Measurements from ENCODE around the gene CLDN11.

The CLDN11 gene

DNA sequence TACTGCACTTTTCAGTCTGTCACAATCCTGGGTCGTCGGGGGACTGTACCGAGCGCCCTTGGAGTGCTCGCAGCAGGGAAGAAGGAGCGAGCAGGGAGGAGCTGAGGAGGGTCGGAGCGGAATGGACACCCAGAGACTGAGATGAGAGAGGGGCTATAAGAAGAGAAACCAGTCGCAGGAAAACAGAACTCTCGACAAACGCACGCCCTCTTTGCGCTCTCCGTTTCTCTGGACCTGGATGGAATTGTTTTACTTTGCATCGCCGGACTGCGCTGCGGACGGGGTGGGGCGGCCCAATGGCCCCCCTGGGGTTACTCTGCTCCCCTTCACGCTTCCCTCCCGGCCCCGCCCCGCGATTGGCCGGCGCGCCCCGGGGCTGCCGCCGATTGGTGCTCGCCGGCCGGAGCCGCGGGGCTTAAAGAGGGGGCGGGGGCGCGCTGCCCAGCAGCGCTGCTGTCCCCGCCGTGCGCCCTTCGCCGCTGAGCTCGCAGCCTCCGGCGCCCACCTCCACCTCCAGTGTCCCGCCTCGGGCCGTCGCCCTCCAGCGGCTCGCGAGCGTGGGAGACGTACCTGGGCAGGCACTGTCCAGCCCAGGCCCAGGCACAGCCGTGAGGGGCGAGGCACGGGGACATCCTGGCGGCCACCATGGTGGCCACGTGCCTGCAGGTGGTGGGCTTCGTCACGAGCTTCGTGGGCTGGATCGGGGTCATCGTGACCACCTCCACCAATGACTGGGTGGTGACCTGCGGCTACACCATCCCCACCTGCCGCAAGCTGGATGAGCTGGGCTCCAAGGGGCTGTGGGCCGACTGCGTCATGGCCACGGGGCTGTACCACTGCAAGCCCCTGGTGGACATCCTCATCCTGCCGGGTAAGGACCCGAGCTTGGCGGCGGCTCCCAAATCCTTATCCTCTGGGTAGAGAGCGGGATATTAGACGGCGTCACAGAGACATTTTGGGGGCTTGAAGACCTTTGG is at the start of gene CLDN11:
Gene CLDN11, plus strand, starts transcription at position 447 of the 977 bp plus-strand sequence. Its CDS starts 199 bp downstream, at position 646.
- DNase-seq (ENCODE audit: low spot score): peak; percentile 84

DNA sequence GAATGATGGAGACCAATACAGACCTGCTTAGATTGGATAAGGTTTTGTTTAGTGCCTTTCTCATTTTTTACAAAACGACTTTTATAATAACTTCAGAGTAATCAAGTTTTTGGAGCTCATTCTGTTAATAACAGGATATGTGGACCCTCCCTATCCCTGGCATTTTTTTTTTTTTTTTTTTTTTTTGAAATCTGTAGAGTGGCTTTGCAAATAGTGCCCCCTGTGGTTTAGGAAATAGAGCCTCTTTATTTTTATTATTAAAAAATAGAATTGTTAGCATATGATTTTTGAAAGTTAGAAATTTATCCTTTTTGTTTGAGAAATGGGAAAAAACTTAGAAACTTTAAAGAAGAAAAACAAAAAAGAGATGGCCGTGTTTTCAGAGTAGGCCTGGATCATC is 49.7 kb upstream of the CLDN11 start:
- no peak for DNase-seq (ENCODE audit: low spot score)

- DNase-seq (ENCODE audit: low spot score): no peak
Observed at GRCh38 chr3:170372190-170372879, 46.3 kb upstream of the CLDN11 start.

GRCh38 chr3:170383567-170383966 is 35.1 kb upstream of the CLDN11 start:
- no peak for DNase-seq (ENCODE audit: low spot score)

GRCh38 chr3:170386468-170386867 is 32.2 kb upstream of the CLDN11 start:
- DNase-seq (ENCODE audit: low spot score): no peak

DNA sequence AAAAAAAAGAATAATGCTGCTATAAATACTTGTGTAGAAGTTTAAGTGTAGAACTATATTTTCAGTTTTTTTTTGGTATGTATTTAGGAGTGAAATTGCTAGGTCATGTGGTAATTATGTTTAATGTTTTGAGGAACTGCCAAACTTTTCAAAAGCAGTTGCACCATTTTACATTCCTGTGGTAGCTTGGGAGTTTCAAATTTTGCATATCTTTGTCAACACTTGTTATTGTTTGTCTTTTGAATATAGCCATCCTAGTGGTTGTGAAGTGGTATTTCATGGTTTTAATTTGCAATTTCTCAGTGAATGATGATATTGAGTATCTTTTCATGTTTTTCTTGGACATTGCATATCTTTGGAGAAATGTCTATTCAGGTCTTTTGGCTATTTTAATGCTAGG is 30.7 kb upstream of the CLDN11 start:
- DNase-seq (ENCODE audit: low spot score): no peak

GRCh38 chr3:170391108-170391507 is 27.6 kb upstream of the CLDN11 start:
- no peak for DNase-seq (ENCODE audit: low spot score)

- no peak for DNase-seq (ENCODE audit: low spot score)
Observed at GRCh38 chr3:170397685-170398084, 21.0 kb upstream of the CLDN11 start.

GRCh38 chr3:170405101-170405500 is 13.6 kb upstream of the CLDN11 start:
- DNase-seq (ENCODE audit: low spot score): no peak

- no peak for DNase-seq (ENCODE audit: low spot score)
Observed at GRCh38 chr3:170410428-170411029, 8.1 kb upstream of the CLDN11 start.

DNA sequence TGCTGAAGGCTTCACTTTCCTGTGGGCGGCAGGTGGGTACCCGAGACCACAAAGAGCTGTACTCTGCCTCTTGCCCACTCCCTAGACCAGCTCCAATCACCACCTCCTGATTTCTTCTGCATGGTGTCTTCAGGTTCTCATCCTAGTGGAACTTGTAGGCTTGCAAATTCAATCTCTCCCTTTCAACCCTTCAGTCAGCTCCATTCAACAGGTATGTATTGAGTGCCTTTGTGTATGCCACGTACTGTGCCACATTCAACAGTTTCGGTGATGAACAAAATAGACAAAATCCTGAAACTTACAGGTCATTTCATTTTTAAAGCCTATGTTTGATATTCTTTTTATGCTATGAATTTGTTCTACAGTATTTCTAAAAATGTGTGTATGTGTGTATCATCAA is 5.4 kb upstream of the CLDN11 start:
- no peak for DNase-seq (ENCODE audit: low spot score)

GRCh38 chr3:170414202-170414663 is 4.4 kb upstream of the CLDN11 start:
- DNase-seq (ENCODE audit: low spot score): peak; percentile 70

DNA sequence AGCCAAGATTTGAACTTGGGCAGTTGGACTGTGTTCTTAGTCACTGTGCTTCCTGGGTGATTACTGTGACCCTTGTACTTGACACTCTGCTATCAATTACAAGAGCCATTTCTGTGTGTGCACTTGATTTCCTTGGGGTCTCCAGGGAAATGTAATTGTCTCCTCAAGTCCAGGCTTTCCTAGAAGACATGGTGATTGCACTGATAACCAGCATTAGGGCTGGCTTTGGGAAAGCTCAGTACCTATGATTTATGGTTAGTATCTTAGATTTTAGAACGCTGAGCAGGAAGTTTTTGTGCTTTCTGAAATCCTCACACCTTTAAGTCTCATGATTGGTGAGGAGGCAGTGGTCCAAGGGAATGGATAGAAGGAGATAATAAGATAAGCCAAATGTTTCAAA is 1.6 kb upstream of the CLDN11 start:
- DNase-seq (ENCODE audit: low spot score): no peak

- DNase-seq (ENCODE audit: low spot score): no peak
Observed at GRCh38 chr3:170419557-170420087, 954 bp downstream of the CLDN11 start.

GRCh38 chr3:170420307-170420821 is 1.7 kb downstream of the CLDN11 start:
- no peak for DNase-seq (ENCODE audit: low spot score)

GRCh38 chr3:170421111-170421641 is 2.5 kb downstream of the CLDN11 start:
- DNase-seq (ENCODE audit: low spot score): no peak

- no peak for DNase-seq (ENCODE audit: low spot score)
Observed at GRCh38 chr3:170421758-170422157, 3.1 kb downstream of the CLDN11 start.

DNA sequence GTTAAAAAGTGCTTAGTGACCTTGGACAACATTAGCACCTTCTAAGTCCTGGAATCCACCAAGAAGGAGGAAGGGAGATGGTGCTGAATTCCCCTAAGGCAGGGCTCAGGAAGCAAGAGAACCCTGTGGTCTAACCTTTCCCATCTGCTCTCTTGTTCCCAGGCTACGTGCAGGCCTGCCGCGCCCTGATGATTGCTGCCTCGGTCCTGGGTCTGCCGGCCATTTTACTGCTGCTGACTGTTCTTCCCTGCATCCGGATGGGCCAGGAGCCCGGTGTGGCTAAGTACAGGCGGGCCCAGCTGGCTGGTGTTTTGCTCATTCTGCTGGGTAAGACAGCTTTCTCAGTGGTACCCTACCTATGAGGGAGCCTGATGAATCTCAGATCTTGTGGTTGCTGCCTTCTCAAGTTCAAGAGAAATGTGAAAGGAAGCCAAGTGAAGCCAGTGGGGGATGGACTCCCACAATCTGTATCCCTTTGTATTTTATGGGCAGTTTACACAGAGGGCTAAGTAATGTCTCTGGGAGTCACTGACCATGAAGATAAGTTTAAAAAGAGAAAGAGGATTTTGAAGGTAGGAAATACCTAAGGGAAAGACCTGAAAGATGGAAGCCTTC is 4.4 kb downstream of the CLDN11 start:
- DNase-seq (ENCODE audit: low spot score): no peak

DNA sequence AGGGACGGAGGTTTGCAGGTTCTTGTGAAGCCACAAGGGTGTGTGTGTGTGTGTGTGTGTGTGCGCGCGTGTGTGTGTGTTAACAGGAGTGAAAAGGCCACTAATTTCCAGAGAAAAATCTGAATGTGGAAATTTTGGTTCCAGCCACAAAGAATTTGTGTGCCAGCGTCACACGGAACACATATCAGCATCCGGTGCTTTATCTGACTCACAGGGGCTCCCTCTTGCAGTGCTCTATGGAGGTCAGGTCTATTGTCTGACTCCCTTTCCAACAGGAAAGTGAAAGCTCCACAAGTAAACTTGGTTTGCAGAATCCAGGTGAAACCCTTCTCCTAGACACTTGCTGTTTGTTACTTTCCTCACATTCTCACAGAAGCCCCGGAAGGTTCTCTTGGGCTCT is 6.2 kb downstream of the CLDN11 start:
- no peak for DNase-seq (ENCODE audit: low spot score)

- no peak for DNase-seq (ENCODE audit: low spot score)
Observed at GRCh38 chr3:170425491-170426239, 7.0 kb downstream of the CLDN11 start.
